Mesendoderm (in vitro differentiated cells): ENCODE measurements around the gene CTNNA1.

Source experiments
- DNase-seq: peaks from one replicate; pipeline ENCODE4 v3.0.0; 2013
- H2AK5ac ChIP-seq: 2 replicates; pipeline ENCODE4 v1.6.1; 2013; ENCODE audit warnings: low read length, inconsistent platforms
- H2BK120ac ChIP-seq: 2 replicates; pipeline ENCODE4 v1.6.1; 2013; ENCODE audit warnings: low read depth, mild to moderate bottlenecking, low read length, moderate library complexity, mixed read lengths
- H2BK15ac ChIP-seq: replicated peaks from 2 replicates; pipeline ENCODE4 v1.6.1; 2013; ENCODE audit warnings: low read depth, mild to moderate bottlenecking, moderate library complexity
- H2BK5ac ChIP-seq: 2 replicates; pipeline ENCODE4 v1.6.1; 2013; ENCODE audit warnings: low read length, inconsistent platforms
- H3K18ac ChIP-seq: 2 replicates; pipeline ENCODE4 v1.6.1; 2013; ENCODE audit warnings: mild to moderate bottlenecking, low read length, mixed read lengths
- H3K23ac ChIP-seq: one replicate; pipeline ENCODE4 v1.6.1; 2013; ENCODE audit warnings: low read length
- H3K27ac ChIP-seq: 2 replicates; pipeline ENCODE4 v1.5.1; 2013; ENCODE audit warnings: low read depth, mild to moderate bottlenecking, inconsistent platforms, low read length, moderate library complexity
- H3K27me3 ChIP-seq: 2 replicates; pipeline ENCODE4 v1.6.1; 2013; ENCODE audit warnings: low read length, control low read depth, mild to moderate bottlenecking, inconsistent platforms; ENCODE audit not compliant: insufficient read depth, poor library complexity
- H3K36me3 ChIP-seq: 2 replicates; pipeline ENCODE4 v1.6.1; 2013; ENCODE audit warnings: low read length, inconsistent platforms; ENCODE audit not compliant: control insufficient read depth, insufficient read depth
- H3K4ac ChIP-seq: one replicate; pipeline ENCODE4 v1.6.1; 2013; ENCODE audit warnings: low read depth, mild to moderate bottlenecking, low read length, moderate library complexity
- H3K4me1 ChIP-seq: 2 replicates; pipeline ENCODE4 v1.6.1; 2013; ENCODE audit warnings: low read depth, low read length, inconsistent platforms; ENCODE audit not compliant: control insufficient read depth
- H3K4me2 ChIP-seq: 2 replicates; pipeline ENCODE4 v1.6.1; 2013; ENCODE audit warnings: low read length
- H3K4me3 ChIP-seq: 2 replicates; pipeline ENCODE4 v1.5.1; 2013; ENCODE audit warnings: mild to moderate bottlenecking, low read length
- H3K56ac ChIP-seq: one replicate; pipeline ENCODE4 v1.6.1; 2013; ENCODE audit warnings: low read length
- H3K79me1 ChIP-seq: 2 replicates; pipeline ENCODE4 v1.6.1; 2013; ENCODE audit warnings: low read length, inconsistent platforms
- H3K79me2 ChIP-seq: 2 replicates; pipeline ENCODE4 v1.6.1; 2013; ENCODE audit warnings: mild to moderate bottlenecking, low read length; ENCODE audit not compliant: control insufficient read depth, insufficient read depth
- H3K9ac ChIP-seq: 2 replicates; pipeline ENCODE4 v1.6.1; 2013; ENCODE audit warnings: low read length, inconsistent platforms
- H4K5ac ChIP-seq: one replicate; pipeline ENCODE4 v1.6.1; 2013; ENCODE audit warnings: low read length
- H4K8ac ChIP-seq: one replicate; pipeline ENCODE4 v1.6.1; 2013; ENCODE audit warnings: low read depth, mild to moderate bottlenecking, control low read depth, low read length, moderate library complexity
- WGBS: extraction: QIAGEN DNeasy Blood & Tissue Kit; methylation state at CpG from one replicate; pipeline ENCODE4 v1.1.7; 2013; ENCODE audit warnings: low lambda C conversion rate, missing lambda C conversion rate; ENCODE audit not compliant: insufficient coverage; ENCODE audit errors: extremely low coverage; 5-methylcytosine and 5-hydroxymethylcytosine counted together

The CTNNA1 gene

GRCh38 chr5:138720840-138721239, 32.4 kb upstream of the CTNNA1 start:
- H4K5ac ChIP-seq, result no peak overlapping the region
- no peak overlapping the region for H3K23ac ChIP-seq
- no peak overlapping the region for H3K4me2 ChIP-seq
- no peak overlapping the region for H3K9ac ChIP-seq
- H3K79me2 ChIP-seq, result no peaks in the 10 kb centered on the region
- H3K4me3 ChIP-seq, result no peak overlapping the region
- H3K27ac ChIP-seq, result no peak overlapping the region
- H3K79me1 ChIP-seq, result no peaks in the 10 kb centered on the region
- no peak overlapping the region for H2BK15ac ChIP-seq
- no CpG with 5 or more reads among the region's 2 CpGs for WGBS
- no peak overlapping the region for H2BK120ac ChIP-seq
- no peak overlapping the region for H3K18ac ChIP-seq
- H3K27me3 ChIP-seq, result no peaks in the 10 kb centered on the region
- H3K36me3 ChIP-seq, result no peaks in the 10 kb centered on the region
- no peak for DNase-seq
- peaks cover 8% of the 10 kb centered on the region for H3K4me1 ChIP-seq
- no peak overlapping the region for H2BK5ac ChIP-seq
- H2AK5ac ChIP-seq, result no peak overlapping the region
- no peak overlapping the region for H3K56ac ChIP-seq
- H3K4ac ChIP-seq, result no peak overlapping the region
- H4K8ac ChIP-seq, result no peak overlapping the region

GRCh38 chr5:138721979-138722378, 31.2 kb upstream of the CTNNA1 start:
- H3K4me3 ChIP-seq, result no peak overlapping the region
- H3K4me1 ChIP-seq, result peaks cover 9% of the 10 kb centered on the region
- no peak overlapping the region for H2BK15ac ChIP-seq
- H3K79me1 ChIP-seq, result no peaks in the 10 kb centered on the region
- no peak overlapping the region for H2AK5ac ChIP-seq
- H3K4me2 ChIP-seq, result no peak overlapping the region
- no peak overlapping the region for H3K9ac ChIP-seq
- H3K56ac ChIP-seq, result no peak overlapping the region
- H2BK120ac ChIP-seq, result no peak overlapping the region
- H3K36me3 ChIP-seq, result no peaks in the 10 kb centered on the region
- DNase-seq, result no peak
- no peak overlapping the region for H4K5ac ChIP-seq
- H3K27ac ChIP-seq, result no peak overlapping the region
- WGBS, result no CpG with 5 or more reads among the region's 5 CpGs
- no peaks in the 10 kb centered on the region for H3K79me2 ChIP-seq
- no peak overlapping the region for H3K18ac ChIP-seq
- no peak overlapping the region for H4K8ac ChIP-seq
- H3K23ac ChIP-seq, result no peak overlapping the region
- no peaks in the 10 kb centered on the region for H3K27me3 ChIP-seq
- H3K4ac ChIP-seq, result no peak overlapping the region
- no peak overlapping the region for H2BK5ac ChIP-seq

- Histone ChIP-seq H2AK5ac (no peak overlapping the region), H3K27ac (no peak overlapping the region), H3K9ac (no peak overlapping the region), H2BK5ac (no peak overlapping the region), H3K4me1 (peaks cover 9% of the 10 kb centered on the region), H2BK15ac (no peak overlapping the region), H3K4me2 (no peak overlapping the region), H4K5ac (no peak overlapping the region), H3K27me3 (no peaks in the 10 kb centered on the region), H3K56ac (no peak overlapping the region), H3K4me3 (no peak overlapping the region), H3K79me2 (no peaks in the 10 kb centered on the region), H3K36me3 (no peaks in the 10 kb centered on the region), H3K23ac (no peak overlapping the region), H3K79me1 (no peaks in the 10 kb centered on the region), H3K18ac (no peak overlapping the region), H3K4ac (no peak overlapping the region), H4K8ac (no peak overlapping the region), H2BK120ac (no peak overlapping the region)
- no peak for DNase-seq
- no CpG with 5 or more reads among the region's 10 CpGs for WGBS
These were observed 30.6 kb upstream of the CTNNA1 start for GRCh38 chr5:138722544-138723177.

GRCh38 chr5:138724470-138725146, 28.6 kb upstream of the CTNNA1 start:
- H4K8ac ChIP-seq, result no peak overlapping the region

GRCh38 chr5:138725153-138725817, 27.9 kb upstream of the CTNNA1 start:
- H3K27ac ChIP-seq, result no peak overlapping the region
- no peak overlapping the region for H3K4me3 ChIP-seq
- WGBS, result no CpG with 5 or more reads among the region's 12 CpGs

More at GRCh38 chr5:138724470-138725146, 28.6 kb upstream of the CTNNA1 start:
- Histone ChIP-seq H3K79me1 (no peaks in the 10 kb centered on the region), H3K36me3 (no peaks in the 10 kb centered on the region), H4K5ac (no peak overlapping the region), H3K23ac (no peak overlapping the region), H3K4me2 (no peak overlapping the region), H2BK120ac (no peak overlapping the region), H3K27me3 (no peaks in the 10 kb centered on the region), H2AK5ac (no peak overlapping the region), H3K79me2 (no peaks in the 10 kb centered on the region), H3K18ac (no peak overlapping the region), H2BK5ac (no peak overlapping the region), H3K4ac (no peak overlapping the region), H3K9ac (peak overlapping the region; percentile 8), H3K56ac (peak overlapping the region; percentile 9), H2BK15ac (no peak overlapping the region), H3K4me1 (peaks cover 9% of the 10 kb centered on the region), H3K4me3 (no peak overlapping the region), H3K27ac (no peak overlapping the region)
- no CpG with 5 or more reads among the region's 5 CpGs for WGBS
- DNase-seq, result peak; percentile 72

More at GRCh38 chr5:138725153-138725817, 27.9 kb upstream of the CTNNA1 start:
- H3K4me1 ChIP-seq, result peaks cover 9% of the 10 kb centered on the region
- H2AK5ac ChIP-seq, result no peak overlapping the region
- H4K5ac ChIP-seq, result no peak overlapping the region
- peak overlapping the region; percentile 52 for H3K56ac ChIP-seq
- peak overlapping the region; percentile 20 for H2BK15ac ChIP-seq
- no peak overlapping the region for H3K18ac ChIP-seq
- H2BK5ac ChIP-seq, result peak overlapping the region; percentile 3
- no peaks in the 10 kb centered on the region for H3K79me2 ChIP-seq
- H3K27me3 ChIP-seq, result no peaks in the 10 kb centered on the region
- H4K8ac ChIP-seq, result no peak overlapping the region
- DNase-seq, result peak; percentile 97
- H3K9ac ChIP-seq, result peak overlapping the region; percentile 30
- H3K23ac ChIP-seq, result no peak overlapping the region
- no peak overlapping the region for H2BK120ac ChIP-seq
- H3K4ac ChIP-seq, result peak overlapping the region; percentile 70
- H3K36me3 ChIP-seq, result no peaks in the 10 kb centered on the region
- no peaks in the 10 kb centered on the region for H3K79me1 ChIP-seq
- H3K4me2 ChIP-seq, result no peak overlapping the region
